ENCODE data around the gene CDO1. TPM values are rescaled to one million over a fixed set of nuclear protein-coding genes. Genes with fewer than 3 reads are reported as not detected.

Gene CDO1
- polyA plus RNA-seq, 2 of the 4 experiments (the other 2 are of a cell fraction) = not detected

GRCh38 chr5:115817386-115817785 is 927 bp upstream of the CDO1 start:
- Histone ChIP-seq H3K4me3 (no peak overlapping the region), H3K9me3 (no peaks in the 10 kb centered on the region), H3K27ac (no peak overlapping the region), H3K4me1 (no peaks in the 10 kb centered on the region), H3K4me2 (no peak overlapping the region)
- ATAC-seq = no peak
- ChIA-PET CTCF (no interaction called here), POLR2A (no interaction called here)
- FAIRE-seq = no peak
- TF ChIP-seq ESRRA (IDR thresholded peaks at IDR 0.05; ENCODE audit: borderline replicate concordance, low read length) (no peak), CHD4 (IDR thresholded peaks at IDR 0.05; ENCODE audit: borderline replicate concordance) (no peak), BHLHE40 (IDR thresholded peaks at IDR 0.05; ENCODE audit: low read depth, low read length) (no peak), RAD21 (conservative IDR thresholded peaks at IDR 0.05 in 1 of 2, IDR thresholded peaks at IDR 0.05 in 1 of 2) (no peak), FOSL2 (IDR thresholded peaks at IDR 0.05) (no peak), FOSL2 (CRISPR knock-in tag; IDR thresholded peaks at IDR 0.05) (no peak), TP53 (CRISPR knock-in tag; IDR thresholded peaks at IDR 0.05) (no peak), CBX2 (IDR thresholded peaks at IDR 0.05; ENCODE audit: borderline replicate concordance, low read depth) (no peak), HDAC2 (IDR thresholded peaks at IDR 0.05) (no peak), ZFP36 (IDR thresholded peaks at IDR 0.05; ENCODE audit: borderline replicate concordance, partially characterized antibody) (no peak), NR3C1 (IDR thresholded peaks at IDR 0.05) (no peak), TFCP2L1 (CRISPR knock-in tag; IDR thresholded peaks at IDR 0.05) (no peak), BCL3 (IDR thresholded peaks at IDR 0.05) (no peak), HOXB13 (CRISPR knock-in tag; IDR thresholded peaks at IDR 0.05; ENCODE audit: low read depth) (no peak), HMGXB4 (CRISPR knock-in tag; IDR thresholded peaks at IDR 0.05; ENCODE audit: borderline replicate concordance) (no peak)
- TF ChIP-seq, protein P1, sequence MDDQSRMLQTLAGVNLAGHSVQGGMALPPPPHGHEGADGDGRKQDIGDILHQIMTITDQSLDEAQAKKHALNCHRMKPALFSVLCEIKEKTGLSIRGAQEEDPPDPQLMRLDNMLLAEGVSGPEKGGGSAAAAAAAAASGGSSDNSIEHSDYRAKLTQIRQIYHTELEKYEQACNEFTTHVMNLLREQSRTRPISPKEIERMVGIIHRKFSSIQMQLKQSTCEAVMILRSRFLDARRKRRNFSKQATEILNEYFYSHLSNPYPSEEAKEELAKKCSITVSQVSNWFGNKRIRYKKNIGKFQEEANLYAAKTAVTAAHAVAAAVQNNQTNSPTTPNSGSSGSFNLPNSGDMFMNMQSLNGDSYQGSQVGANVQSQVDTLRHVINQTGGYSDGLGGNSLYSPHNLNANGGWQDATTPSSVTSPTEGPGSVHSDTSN (IDR thresholded peaks at IDR 0.05) = no peak
- 34% methylated on average over 7 of the region's 7 CpGs for WGBS (ENCODE audit: missing lambda C conversion rate)
- no peak for DNase-seq (ENCODE audit: low read depth in 1 of 2, low spot score in 1 of 2)

GRCh38 chr5:115815693-115816225 is 700 bp downstream of the CDO1 start:
- Histone ChIP-seq H3K4me1 (no peaks in the 10 kb centered on the region), H3K4me3 (no peak overlapping the region), H3K9me3 (no peaks in the 10 kb centered on the region), H3K27ac (no peak overlapping the region), H3K4me2 (no peak overlapping the region; the same call in 2 of the 3 replicates)
- CTCF ChIA-PET = no interaction called here
- POLR2A ChIA-PET = no interaction called here
- WGBS (ENCODE audit: missing lambda C conversion rate) = 56% methylated on average over 32 of the region's 48 CpGs
- no peak for ATAC-seq
- no peak for FAIRE-seq
- no peak for DNase-seq (ENCODE audit: low read depth in 1 of 2, low spot score in 1 of 2)
- TF ChIP-seq MYC (IDR thresholded peaks at IDR 0.05; ENCODE audit: borderline replicate concordance, low read length) = no peak
- TF ChIP-seq POLR2A (IDR thresholded peaks at IDR 0.05; ENCODE audit: low read length) = no peak
- TF ChIP-seq RFX5 (IDR thresholded peaks at IDR 0.05) = no peak
- no peak for TF ChIP-seq HOXB5 (CRISPR knock-in tag; IDR thresholded peaks at IDR 0.05)
- no peak for TF ChIP-seq NFE2L2 (conservative IDR thresholded peaks at IDR 0.05; ENCODE audit: low read length)
- TF ChIP-seq ZSCAN20 (CRISPR knock-in tag; IDR thresholded peaks at IDR 0.05) = no peak

Measured in A549 (cell line).